ENCODE results near the gene RPL14. TPM values are rescaled to one million over a fixed set of nuclear protein-coding genes. Genes with fewer than 3 reads are reported as not detected.
A peak's percentile ranks its signal among the peaks of the same experiment; 100 is the strongest.

RPL14 gene
- total and polyA plus RNA-seq, 2 of the 13 experiments (the other 11 are each of a cell fraction or from before 2014, with no cell fraction given): 502 to 1,291 TPM

DNA sequence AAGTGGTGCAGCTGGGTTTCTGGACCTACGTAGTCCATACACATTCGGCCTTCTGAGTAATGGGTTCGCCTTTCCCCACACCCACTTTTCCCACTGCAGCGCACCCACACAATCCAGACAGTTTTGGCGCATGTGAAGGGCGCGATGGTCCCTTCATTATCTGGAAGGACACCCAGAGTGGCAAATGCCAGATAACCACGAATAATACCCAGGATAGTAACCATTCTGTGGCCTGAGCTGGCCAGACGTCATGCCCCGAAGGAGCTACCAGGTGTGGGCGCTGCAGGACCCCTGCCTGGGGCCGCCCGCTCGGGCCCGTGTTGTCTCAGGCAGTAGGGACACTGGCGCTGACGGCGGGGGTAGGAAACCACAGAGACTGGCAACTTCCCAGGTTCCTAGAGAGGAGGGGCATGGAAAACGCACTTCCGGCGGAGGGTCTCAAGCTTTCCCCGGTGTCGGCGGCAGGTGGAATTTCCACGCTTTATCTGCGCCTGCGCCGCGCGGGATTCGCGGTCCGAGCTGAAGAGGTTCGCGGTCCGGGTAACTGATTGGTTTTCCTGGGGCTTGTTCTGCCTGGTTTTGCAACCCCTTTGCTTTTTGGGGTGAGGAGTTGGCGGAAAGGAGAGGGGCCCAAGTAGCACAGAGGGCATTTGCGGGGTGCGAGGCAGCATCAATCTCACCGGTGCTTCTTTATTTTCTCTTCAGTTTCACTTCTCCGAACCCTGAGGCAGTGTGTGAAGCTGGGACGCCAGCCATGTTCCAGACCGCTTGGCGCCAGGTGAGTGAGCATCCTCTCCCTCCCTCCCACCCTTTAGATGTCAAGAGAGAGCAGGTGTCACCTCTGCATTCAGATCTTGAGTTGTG lies 48.7 kb downstream of the RPL14 start, which contains the start of gene ZNF620 (continued):
- no peak for TF ChIP-seq ZNF678 (CRISPR knock-in tag; IDR thresholded peaks at IDR 0.05)
- no peak; the same call in 1 of the 2 replicates for TF ChIP-seq MAFF (IDR thresholded peaks at IDR 0.05; ENCODE audit: low read depth, low read length)
- TF ChIP-seq ZNF484 (CRISPR knock-in tag; IDR thresholded peaks at IDR 0.05; ENCODE audit: borderline replicate concordance, low read depth): no peak
- no peak; the same call in 1 of the 2 replicates for TF ChIP-seq ZNF329 (CRISPR knock-in tag; IDR thresholded peaks at IDR 0.05; ENCODE audit: low read depth)
- no peak for TF ChIP-seq NKX3-1 (CRISPR knock-in tag; IDR thresholded peaks at IDR 0.05)
- TF ChIP-seq RAD21 (CRISPR knock-in tag; IDR thresholded peaks at IDR 0.05): peak; percentile 82
- TF ChIP-seq ZNF737 (CRISPR knock-in tag; IDR thresholded peaks at IDR 0.05; ENCODE audit: borderline replicate concordance): no peak
- TF ChIP-seq SP2 (CRISPR knock-in tag; IDR thresholded peaks at IDR 0.05): peak; percentile 56; the same call in 1 of the 2 replicates
- 0 out of 2 replicates have a peak, but pooled peaks have one; percentile 36 for TF ChIP-seq MTA1 (CRISPR knock-in tag; IDR thresholded peaks at IDR 0.05; ENCODE audit: borderline replicate concordance)
- TF ChIP-seq ZZZ3 (CRISPR knock-in tag; IDR thresholded peaks at IDR 0.05; ENCODE audit: borderline replicate concordance): 0 out of 2 replicates have a peak, but pooled peaks have one; percentile 57
- no peak for TF ChIP-seq TBP (CRISPR knock-in tag; IDR thresholded peaks at IDR 0.05)
- no peak for TF ChIP-seq PAWR (CRISPR knock-in tag; IDR thresholded peaks at IDR 0.05; ENCODE audit: borderline replicate concordance)
- no peak; the same call in 1 of the 2 replicates for TF ChIP-seq ZNF460 (CRISPR knock-in tag; IDR thresholded peaks at IDR 0.05; ENCODE audit: borderline replicate concordance)
- TF ChIP-seq FOXM1 (CRISPR knock-in tag; IDR thresholded peaks at IDR 0.05): no peak
- TF ChIP-seq ZNF335 (CRISPR knock-in tag; IDR thresholded peaks at IDR 0.05): 0 out of 2 replicates have a peak, but pooled peaks have one; percentile 22
- TF ChIP-seq UBTF (CRISPR knock-in tag; IDR thresholded peaks at IDR 0.05): peak; percentile 54
- no peak for TF ChIP-seq REST (IDR thresholded peaks at IDR 0.05; ENCODE audit: borderline replicate concordance in 1 of 2, low read depth in 1 of 2, low read length in 2 of 2)
- no peak for TF ChIP-seq ZNF432 (CRISPR knock-in tag; IDR thresholded peaks at IDR 0.05; ENCODE audit: borderline replicate concordance)
- TF ChIP-seq ZNF589 (CRISPR knock-in tag; conservative IDR thresholded peaks at IDR 0.05): no peak
- no peak for TF ChIP-seq ZNF30 (CRISPR knock-in tag; IDR thresholded peaks at IDR 0.05)
- peak; percentile 73 for TF ChIP-seq RBFOX2 (IDR thresholded peaks at IDR 0.05; ENCODE audit: low read depth, low read length)
- no peak for TF ChIP-seq ZNF562 (CRISPR knock-in tag; IDR thresholded peaks at IDR 0.05; ENCODE audit: borderline replicate concordance)
- TF ChIP-seq BHLHE40 (IDR thresholded peaks at IDR 0.05; ENCODE audit: low read length): no peak
- no peak for TF ChIP-seq ZNF724P (CRISPR knock-in tag; IDR thresholded peaks at IDR 0.05; ENCODE audit: borderline replicate concordance)
- TF ChIP-seq TBL1XR1 (IDR thresholded peaks at IDR 0.05; ENCODE audit: borderline replicate concordance, low read length, partially characterized antibody): no peak
